GM10266 (cell line): ENCODE results near the gene NDST3.

ENCODE experiments used
- DNase-seq: peaks from one replicate; pipeline ENCODE4 v3.0.0; 2012; ENCODE audit errors: extremely low spot score
- CTCF ChIP-seq: IDR thresholded peaks from 2 replicates; pipeline ENCODE4 v1.5.1; 2012; ENCODE audit warnings: mild to moderate bottlenecking, low read depth; ENCODE audit not compliant: control insufficient read depth, insufficient read depth; ENCODE audit errors: missing control alignments

Gene NDST3

DNA sequence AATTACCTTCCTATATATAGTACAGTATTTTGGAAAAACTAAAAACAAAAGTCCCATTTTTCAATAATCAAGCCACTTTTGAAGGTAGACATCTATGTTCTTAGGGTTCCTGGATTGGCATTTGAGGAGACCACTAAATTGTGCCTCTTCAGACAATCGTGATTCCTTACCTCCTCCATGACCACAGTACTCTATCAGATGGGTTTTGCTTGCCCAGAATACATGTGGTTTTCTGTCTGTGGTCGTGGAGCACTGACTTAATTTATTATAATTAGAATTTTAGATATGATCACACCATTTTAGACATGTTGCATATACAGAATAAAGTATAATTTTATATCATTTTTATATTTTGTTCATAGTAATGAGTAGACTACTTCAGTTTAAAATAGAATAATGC, 67.9 kb downstream of the NDST3 start:
- TF ChIP-seq CTCF: no peak
- DNase-seq: no peak

DNA sequence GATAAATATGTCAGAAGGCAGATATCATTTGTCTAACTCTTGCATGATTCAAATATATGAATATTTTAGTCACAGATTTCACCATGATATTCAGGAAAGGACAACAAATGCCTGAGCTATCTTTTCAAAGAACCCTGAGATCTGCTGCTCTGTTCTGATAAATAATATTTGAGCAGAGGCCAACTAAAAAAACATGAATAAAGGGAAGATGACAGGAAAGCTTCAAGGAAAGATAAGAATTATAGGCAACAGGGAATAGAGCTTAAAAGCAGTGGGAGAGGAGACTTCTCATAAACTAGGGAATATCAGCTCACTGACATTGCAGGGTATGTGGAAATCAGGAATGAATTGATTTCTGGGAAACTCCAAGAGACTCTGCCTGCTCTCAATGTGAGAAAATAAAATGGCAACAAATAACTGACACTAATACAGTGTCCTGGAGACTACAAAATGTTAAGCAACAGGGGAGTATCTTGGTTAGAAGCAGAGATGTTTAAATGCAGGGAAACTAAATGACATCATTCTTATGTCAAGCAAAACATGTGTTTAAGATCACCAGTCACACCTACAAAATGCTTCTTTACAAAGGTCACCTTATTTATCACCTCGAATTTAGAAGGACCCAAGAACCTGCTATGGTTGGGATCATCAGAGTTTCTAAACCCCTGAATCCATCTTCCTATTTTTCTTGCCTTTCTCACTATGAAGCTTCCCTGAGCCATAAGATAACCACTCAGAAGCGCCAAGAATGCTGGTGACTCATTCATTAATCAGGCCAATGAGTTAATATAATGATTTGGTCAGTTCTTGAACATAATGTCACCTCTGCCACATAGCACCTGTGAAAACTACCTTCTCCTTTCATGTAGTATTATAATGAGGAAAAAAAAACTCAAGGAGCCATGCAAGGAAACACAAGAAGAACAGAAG, 78.1 kb downstream of the NDST3 start:
- no peak for DNase-seq

DNA sequence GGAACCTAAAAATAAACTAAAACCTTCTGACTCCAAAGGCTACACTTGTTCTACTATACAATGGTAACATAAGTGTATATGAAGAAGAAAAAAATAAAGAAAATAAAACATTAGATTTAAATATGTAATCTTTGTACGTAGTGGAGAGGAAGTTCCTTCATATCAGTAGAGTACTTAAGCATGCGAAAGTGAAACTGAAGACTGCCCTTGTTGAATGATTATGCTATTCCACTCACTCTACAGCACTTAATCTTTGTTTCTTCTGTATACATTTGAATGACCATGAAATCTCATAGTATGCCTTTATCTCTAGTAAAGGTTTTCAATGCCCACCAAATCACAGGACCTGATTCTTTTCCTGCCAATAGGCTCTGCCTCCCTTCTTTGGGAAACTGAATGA, 78.9 kb downstream of the NDST3 start:
- no peak for TF ChIP-seq CTCF
- no peak for DNase-seq

More for the DNA sequence above, 78.1 kb downstream of the NDST3 start:
- no peak for TF ChIP-seq CTCF

DNA sequence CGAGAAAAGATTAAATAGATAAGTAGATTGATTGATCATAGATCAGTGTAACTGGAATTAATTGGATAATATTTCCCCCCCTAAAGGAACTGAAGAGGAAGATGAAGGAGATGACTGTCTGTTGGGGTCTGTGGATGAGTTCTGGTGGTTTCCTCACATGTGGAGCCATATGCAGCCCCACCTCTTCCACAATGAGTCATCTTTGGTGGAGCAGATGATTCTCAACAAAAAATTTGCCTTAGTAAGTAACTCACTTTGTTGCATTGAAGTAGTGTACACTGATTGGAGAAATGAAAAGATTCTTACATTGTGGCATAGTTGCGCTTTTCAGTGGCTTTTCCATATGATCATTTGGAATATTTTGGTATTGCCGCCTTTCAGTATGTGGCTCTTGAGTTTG, 80.4 kb downstream of the NDST3 start:
- TF ChIP-seq CTCF: no peak
- DNase-seq: no peak

DNA sequence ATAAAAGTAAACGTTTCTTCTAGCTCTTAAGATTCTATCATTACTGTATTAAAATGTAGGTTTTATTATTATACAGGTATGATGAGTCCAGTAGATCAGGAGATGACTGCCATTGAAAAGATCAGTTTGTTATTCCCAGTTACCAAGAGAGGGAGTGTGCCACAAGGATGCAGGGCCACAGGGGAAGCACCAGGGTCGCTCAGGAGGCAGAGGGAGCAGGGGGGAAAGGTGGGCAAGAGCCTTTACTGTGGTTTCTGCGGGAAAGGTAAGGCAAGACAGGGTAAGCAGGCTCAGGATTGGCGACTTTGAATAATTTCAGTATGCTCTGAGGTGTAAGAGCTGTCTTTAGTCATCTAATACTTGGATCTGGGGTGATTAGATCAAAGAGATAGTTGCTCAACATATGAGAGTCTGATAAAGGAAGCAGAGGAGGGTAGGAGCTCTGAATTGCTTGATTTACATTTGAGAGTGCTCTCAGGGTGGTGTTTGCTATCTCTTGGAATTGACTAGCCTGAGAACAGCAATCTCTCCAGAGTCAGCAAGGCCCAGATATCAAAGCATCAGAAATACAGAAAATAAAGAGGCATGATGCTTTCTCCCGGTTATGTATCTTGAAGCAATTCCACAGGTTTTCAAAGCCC, 86.0 kb downstream of the NDST3 start:
- no peak for DNase-seq
- TF ChIP-seq CTCF: no peak

DNA sequence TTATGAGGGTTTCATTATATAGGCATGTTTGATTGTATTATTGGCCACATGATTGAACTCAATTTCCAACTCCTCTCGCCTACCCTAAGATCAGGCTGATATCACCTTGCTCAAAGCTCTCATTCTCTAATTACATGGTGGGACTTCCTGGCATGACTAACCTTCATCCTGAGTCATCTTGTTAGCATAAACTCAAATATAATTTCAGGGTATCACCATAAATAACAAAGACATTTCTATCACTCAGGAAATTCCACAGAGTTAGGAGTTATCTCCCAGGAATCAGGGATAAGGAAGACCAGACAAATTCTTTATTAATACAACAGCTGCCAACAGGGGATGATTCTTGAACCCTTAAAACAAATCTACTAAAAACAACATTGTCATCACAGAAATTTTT, 90.7 kb downstream of the NDST3 start:
- TF ChIP-seq CTCF: no peak
- no peak for DNase-seq

DNA sequence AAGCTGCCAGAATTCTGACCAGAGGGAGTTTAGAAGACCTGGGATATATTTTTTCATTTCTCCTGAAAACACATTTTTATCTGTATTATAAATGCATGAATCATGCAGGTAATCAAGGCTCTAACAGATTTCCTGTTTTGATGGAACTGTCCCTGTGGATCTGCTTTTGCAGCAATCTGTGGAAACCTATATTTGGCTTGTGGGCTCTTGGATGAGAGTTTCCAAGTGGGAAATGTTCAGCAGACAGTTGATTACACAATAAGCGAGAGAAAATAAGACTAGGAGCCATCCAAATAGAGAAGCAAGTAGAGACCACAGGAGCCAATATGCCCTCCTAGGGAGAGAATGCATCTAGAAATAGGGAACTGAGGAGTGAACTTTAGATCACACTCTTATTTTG, 105.0 kb downstream of the NDST3 start:
- no peak for DNase-seq
- no peak for TF ChIP-seq CTCF
